GM18499 (cell line): ENCODE measurements around the gene CCT8.
"Not testable (repeated sequence)": the region's sequence is repeated elsewhere in the genome, so short reads cannot be mapped to it uniquely, and the experiment has no call there.

Experiments used
- ATAC-seq: cut with Tn5 transposase; IDR thresholded peaks from one replicate; pipeline ENCODE4 v1.9.1; 2021; ENCODE audit warnings: moderate number of reproducible peaks; ENCODE audit not compliant: insufficient read depth, unreplicated experiment

The CCT8 gene

GRCh38 chr21:29078869-29079767 lies 5.7 kb upstream of the CCT8 start:
- no peak for ATAC-seq

- no peak for ATAC-seq
These were observed 4.2 kb upstream of the CCT8 start for GRCh38 chr21:29077651-29078090.

- ATAC-seq = not testable (repeated sequence)
These were observed 3.5 kb upstream of the CCT8 start for GRCh38 chr21:29076731-29077640.

- no peak for ATAC-seq
These were observed 2.4 kb upstream of the CCT8 start for GRCh38 chr21:29075706-29076466.

GRCh38 chr21:29074783-29075182 lies 1.3 kb upstream of the CCT8 start:
- ATAC-seq = no peak

- ATAC-seq = peak; percentile 14
These were observed 544 bp upstream of the CCT8 start for GRCh38 chr21:29074007-29074376.

GRCh38 chr21:29072873-29073221 lies 601 bp downstream of the CCT8 start:
- no peak for ATAC-seq

- ATAC-seq = peak; percentile 98
These were observed 8.5 kb downstream of the CCT8 start for GRCh38 chr21:29064850-29065481.

GRCh38 chr21:29056538-29057050 lies 16.9 kb downstream of the CCT8 start:
- ATAC-seq = no peak

- ATAC-seq = no peak
These were observed 17.4 kb downstream of the CCT8 start for GRCh38 chr21:29056005-29056404.

- no peak for ATAC-seq
These were observed 18.4 kb downstream of the CCT8 start for GRCh38 chr21:29055080-29055479.

GRCh38 chr21:29053656-29054055 lies 19.8 kb downstream of the CCT8 start:
- ATAC-seq = no peak

- ATAC-seq = no peak
These were observed 20.4 kb downstream of the CCT8 start for GRCh38 chr21:29053011-29053553.

- no peak for ATAC-seq
These were observed 21.2 kb downstream of the CCT8 start for GRCh38 chr21:29052224-29052623.

GRCh38 chr21:29034678-29035077 lies 38.8 kb downstream of the CCT8 start:
- no peak for ATAC-seq

GRCh38 chr21:29033871-29034270 lies 39.6 kb downstream of the CCT8 start:
- ATAC-seq = no peak

- no peak for ATAC-seq
These were observed 40.1 kb downstream of the CCT8 start for GRCh38 chr21:29033301-29033700.

- ATAC-seq = no peak
These were observed 42.5 kb downstream of the CCT8 start for GRCh38 chr21:29030909-29031308.

- no peak for ATAC-seq
These were observed 43.9 kb downstream of the CCT8 start for GRCh38 chr21:29029524-29029923.

GRCh38 chr21:29025328-29025713 lies 48.1 kb downstream of the CCT8 start:
- ATAC-seq = no peak
